ENCODE results near the gene OR2L13. TPM values are rescaled to one million over a fixed set of nuclear protein-coding genes. Genes with fewer than 3 reads are reported as not detected.

The OR2L13 gene, protein sequence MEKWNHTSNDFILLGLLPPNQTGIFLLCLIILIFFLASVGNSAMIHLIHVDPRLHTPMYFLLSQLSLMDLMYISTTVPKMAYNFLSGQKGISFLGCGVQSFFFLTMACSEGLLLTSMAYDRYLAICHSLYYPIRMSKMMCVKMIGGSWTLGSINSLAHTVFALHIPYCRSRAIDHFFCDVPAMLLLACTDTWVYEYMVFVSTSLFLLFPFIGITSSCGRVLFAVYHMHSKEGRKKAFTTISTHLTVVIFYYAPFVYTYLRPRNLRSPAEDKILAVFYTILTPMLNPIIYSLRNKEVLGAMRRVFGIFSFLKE
- not detected for total RNA-seq (2021; ENCODE audit: unreplicated experiment)
- polyA plus RNA-seq (2012; ENCODE audit: insufficient read length): not detected
- Bru-seq, nascent RNA: not detected
- BruChase-seq, experiment 1, labeled RNA remaining after a 2-hour chase: not detected
- BruChase-seq, experiment 2, labeled RNA remaining after a 6-hour chase: not detected
- long read RNA-seq: 0 reads

GRCh38 chr1:248094884-248095283 lies at the start of gene OR2L13:
TSS of gene OR2L13 (plus strand) at chr1:248095184. CDS start at chr1:248099376, 4,192 bp downstream.
- no peak for DNase-seq (ENCODE audit: low read depth, low spot score)
- H3K27ac ChIP-seq (ENCODE audit: low read length): no peak within 1 kb of the TSS
- CTCF ChIA-PET: no interaction called here

GRCh38 chr1:248045209-248045608 lies 49.8 kb upstream of the OR2L13 start:
- TF ChIP-seq SIN3A (IDR thresholded peaks at IDR 0.05; ENCODE audit: borderline replicate concordance, insufficient read depth, low read depth, low read length) (no peak), POLR2AphosphoS5 (IDR thresholded peaks at IDR 0.05; ENCODE audit: low read depth, low read length) (no peak), CTCF (IDR thresholded peaks at IDR 0.05) (no peak), TCF7L2 (IDR thresholded peaks at IDR 0.05; ENCODE audit: low read depth, low read length) (no peak), REST (IDR thresholded peaks at IDR 0.05; ENCODE audit: insufficient read depth in 1 of 2, low read depth in 2 of 2, low read length in 1 of 2) (no peak)
- no peaks in the 10 kb centered on the region for H3K4me1 ChIP-seq (ENCODE audit: control insufficient read depth, insufficient read depth, low read length)
- H3K9me3 ChIP-seq (ENCODE audit: control insufficient read depth, insufficient read depth, low read depth, low read length): no peaks in the 10 kb centered on the region
- intact Hi-C loops (cut with micrococcal nuclease; ENCODE audit: unreplicated experiment) (no loop called here), in situ Hi-C loops (cut with HindIII; ENCODE audit: low pct_unique_long_range_greater_than_20kb, low sequenced_read_pairs) (no loop called here)
- ChIA-PET POLR2A (no interaction called here), CTCF (no interaction called here)
- no peak overlapping the region for H3K4me3 ChIP-seq (ENCODE audit: low read depth in 2 of 2, low read length in 2 of 2)
- ATAC-seq: no peak
- no peaks in the 10 kb centered on the region for H3K36me3 ChIP-seq (ENCODE audit: control insufficient read depth, insufficient read depth, low read length)
- DNase-seq (ENCODE audit: low read depth, low spot score): no peak
- no peak overlapping the region for H3K27ac ChIP-seq (ENCODE audit: low read length)
- H3K27me3 ChIP-seq (ENCODE audit: control insufficient read depth, insufficient read depth, low read length): no peaks in the 10 kb centered on the region
- BruUV-seq (replicated peaks): no TSS peak

More at GRCh38 chr1:248094884-248095283, at the start of gene OR2L13:
- ATAC-seq: no peak
- H3K36me3 ChIP-seq (ENCODE audit: control insufficient read depth, insufficient read depth, low read length): no peaks in the 10 kb centered on the region
- H3K4me3 ChIP-seq (ENCODE audit: low read depth in 2 of 2, low read length in 2 of 2): no peak within 1 kb of the TSS
- TF ChIP-seq CTCF (IDR thresholded peaks at IDR 0.05): no peak
- TF ChIP-seq SIN3A (IDR thresholded peaks at IDR 0.05; ENCODE audit: borderline replicate concordance, insufficient read depth, low read depth, low read length): no peak
- H3K9me3 ChIP-seq (ENCODE audit: control insufficient read depth, insufficient read depth, low read depth, low read length): no peaks in the 10 kb centered on the region; the same call in 1 of the 2 replicates
- H3K4me1 ChIP-seq (ENCODE audit: control insufficient read depth, insufficient read depth, low read length): no peaks in the 10 kb centered on the region
- POLR2A ChIA-PET: no interaction called here
- in situ Hi-C loops (cut with HindIII; ENCODE audit: low pct_unique_long_range_greater_than_20kb, low sequenced_read_pairs): no loop called here
- intact Hi-C loops (cut with micrococcal nuclease; ENCODE audit: unreplicated experiment): no loop called here
- BruUV-seq (replicated peaks): no TSS peak
- H3K27me3 ChIP-seq (ENCODE audit: control insufficient read depth, insufficient read depth, low read length): no peaks in the 10 kb centered on the region

Data from Panc1 (cell line).